Skeletal muscle tissue (tissue), 4 donors: Measurements from ENCODE around the gene KIF2C. TPM values are rescaled to one million over a fixed set of nuclear protein-coding genes. Genes with fewer than 3 reads are reported as not detected.
"Not testable (repeated sequence)": the region's sequence is repeated elsewhere in the genome, so short reads cannot be mapped to it uniquely, and the experiment has no call there.

Experiments
- H3K27ac ChIP-seq: one replicate; pipeline ENCODE4 v1.7.0; 2013; ENCODE audit warnings: mild to moderate bottlenecking, low read depth, low read length, inconsistent platforms
- H3K27me3 ChIP-seq, 3 donors: one replicate each; pipeline ENCODE4 v1.7.0; 2013; ENCODE audit warnings: low read length in 3 of 3; ENCODE audit not compliant: control insufficient read depth in 3 of 3, insufficient read depth in 3 of 3
- H3K36me3 ChIP-seq, 3 donors: one replicate each; pipeline ENCODE4 v1.7.0; 2013; ENCODE audit warnings: low read length in 3 of 3; ENCODE audit not compliant: control insufficient read depth in 3 of 3, insufficient read depth in 3 of 3
- H3K4me1 ChIP-seq, 3 donors: one replicate each; pipeline ENCODE4 v1.7.0; 2013; ENCODE audit warnings: low read length in 3 of 3, mild to moderate bottlenecking in 3 of 3; ENCODE audit not compliant: control insufficient read depth in 3 of 3, insufficient read depth in 3 of 3
- H3K4me3 ChIP-seq, 3 donors: one replicate each; pipeline ENCODE4 v1.7.0; 2013; ENCODE audit warnings: low read length in 3 of 3
- H3K9ac ChIP-seq, 3 donors: one replicate each; pipeline ENCODE4 v1.7.0; 2013; ENCODE audit warnings: low read length in 3 of 3, mild to moderate bottlenecking in 3 of 3, moderate library complexity in 2 of 3, low read depth in 1 of 3
- H3K9me3 ChIP-seq, 3 donors: one replicate each; pipeline ENCODE4 v1.7.0; 2013; ENCODE audit warnings: low read length in 3 of 3; ENCODE audit not compliant: control insufficient read depth in 3 of 3
- total RNA-seq: library from RNA; depleted of rRNA; stranded (reverse); fragments of >200 nt; gene quantifications from one replicate; pipeline ENCODE4 v1.2.3, GENCODE V29; 2014
- donor health status: Osteomylitis.

KIF2C gene
- total RNA-seq: 4.7 TPM

GRCh38 chr1:44739307-44740178 lies at the start of gene KIF2C:
KIF2C (plus strand) TSS chr1:44739837; CDS start chr1:44739933, 96 bp downstream.
- no peaks in the 10 kb centered on the region for H3K36me3 ChIP-seq
- H3K9me3 ChIP-seq: no peaks in the 10 kb centered on the region
- peak within 1 kb of the TSS; percentile 87 to 94 (median 91) for H3K4me3 ChIP-seq
- H3K27ac ChIP-seq: peak within 1 kb of the TSS; percentile 96
- peak within 1 kb of the TSS; percentile 89 to 95 (median 90) for H3K9ac ChIP-seq
- no peaks in the 10 kb centered on the region for H3K27me3 ChIP-seq
- H3K4me1 ChIP-seq: peaks cover 7 to 13% (median 10%) of the 10 kb centered on the region in 3 donors

DNA sequence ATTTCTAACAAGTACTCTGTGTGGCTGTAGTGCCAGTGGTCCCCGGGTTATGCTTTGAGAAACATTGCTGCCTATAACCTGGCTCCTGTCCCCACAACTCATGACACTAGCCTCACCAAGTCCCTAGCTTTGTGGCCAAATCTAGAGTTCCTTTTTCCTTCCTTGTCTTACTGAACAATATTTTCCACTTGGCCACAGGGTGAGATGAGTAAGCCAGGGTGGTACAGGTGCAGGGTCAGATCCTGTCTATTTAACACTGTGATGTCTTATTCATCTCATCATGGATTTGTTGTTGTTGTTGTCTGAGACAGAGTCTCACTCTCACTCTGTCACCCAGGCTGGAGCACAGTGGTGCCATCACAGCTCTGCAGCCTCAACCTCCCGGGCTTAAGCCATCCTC lies 46.5 kb upstream of the KIF2C start:
- Histone ChIP-seq H3K27ac (no peak overlapping the region), H3K9me3 (no peaks in the 10 kb centered on the region), H3K27me3 (no peaks in the 10 kb centered on the region), H3K36me3 (no peaks in the 10 kb centered on the region), H3K4me1 (no peaks in the 10 kb centered on the region), H3K9ac (no peak overlapping the region), H3K4me3 (no peak overlapping the region)

DNA sequence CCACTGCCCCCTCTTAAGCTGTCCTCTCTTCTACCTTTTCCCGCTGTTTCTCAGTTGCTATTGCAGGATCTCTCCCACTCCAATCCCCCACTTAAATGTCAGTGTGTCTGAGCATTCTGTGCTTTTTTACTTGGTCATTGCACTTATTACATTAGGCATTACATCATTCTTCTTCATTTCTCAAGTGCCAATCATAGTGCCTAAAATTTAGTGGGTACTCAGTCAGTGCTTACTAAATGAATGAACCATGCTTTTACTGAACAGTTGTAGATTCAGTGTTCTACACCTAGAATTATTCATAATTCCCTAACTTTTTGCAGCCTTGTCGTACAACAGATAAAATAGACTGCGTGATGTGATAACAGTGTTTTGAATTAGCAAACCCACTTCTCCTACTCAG lies 45.7 kb upstream of the KIF2C start:
- H3K9ac ChIP-seq: no peak overlapping the region
- H3K27me3 ChIP-seq: no peaks in the 10 kb centered on the region
- H3K4me3 ChIP-seq: no peak overlapping the region
- no peaks in the 10 kb centered on the region for H3K9me3 ChIP-seq
- H3K4me1 ChIP-seq: no peaks in the 10 kb centered on the region
- no peaks in the 10 kb centered on the region for H3K36me3 ChIP-seq
- no peak overlapping the region for H3K27ac ChIP-seq

DNA sequence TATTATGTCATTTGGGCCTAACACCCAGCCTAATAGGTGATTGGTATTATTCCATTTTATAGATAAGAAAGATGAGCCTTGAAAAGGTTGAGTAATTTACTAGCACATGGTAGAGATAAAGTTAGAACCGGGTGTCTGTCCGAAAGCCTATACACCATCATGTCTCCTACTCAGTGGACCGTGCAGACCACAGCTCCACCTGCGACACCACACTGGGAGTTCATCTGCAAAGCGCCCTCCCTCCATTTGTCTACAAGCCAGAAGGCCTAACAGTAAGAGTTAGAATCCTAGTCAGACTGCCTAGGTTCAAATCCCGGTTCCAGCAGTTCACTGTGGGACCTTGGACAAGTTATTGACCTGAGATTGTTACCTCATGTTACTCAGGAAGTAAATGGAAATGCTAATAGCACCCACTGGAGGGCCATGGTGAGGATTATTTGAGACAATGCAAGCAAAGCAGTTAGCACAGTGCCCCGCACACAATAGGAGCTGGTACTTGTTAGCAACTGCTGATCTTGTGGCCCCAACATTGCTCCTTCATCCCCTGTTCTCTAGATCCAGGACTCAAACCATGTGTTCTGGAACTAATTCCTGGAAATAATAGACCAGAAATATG lies 44.7 kb upstream of the KIF2C start:
- no peak overlapping the region for H3K27ac ChIP-seq
- H3K4me1 ChIP-seq: no peaks in the 10 kb centered on the region
- no peak overlapping the region for H3K9ac ChIP-seq
- H3K4me3 ChIP-seq: no peak overlapping the region
- H3K9me3 ChIP-seq: no peaks in the 10 kb centered on the region
- H3K27me3 ChIP-seq: no peaks in the 10 kb centered on the region
- no peaks in the 10 kb centered on the region for H3K36me3 ChIP-seq

GRCh38 chr1:44695671-44696070 lies 44.0 kb upstream of the KIF2C start:
- Histone ChIP-seq H3K36me3 (no peaks in the 10 kb centered on the region), H3K9me3 (no peaks in the 10 kb centered on the region), H3K4me3 (no peak overlapping the region), H3K4me1 (no peaks in the 10 kb centered on the region), H3K27me3 (no peaks in the 10 kb centered on the region), H3K9ac (no peak overlapping the region), H3K27ac (no peak overlapping the region)

DNA sequence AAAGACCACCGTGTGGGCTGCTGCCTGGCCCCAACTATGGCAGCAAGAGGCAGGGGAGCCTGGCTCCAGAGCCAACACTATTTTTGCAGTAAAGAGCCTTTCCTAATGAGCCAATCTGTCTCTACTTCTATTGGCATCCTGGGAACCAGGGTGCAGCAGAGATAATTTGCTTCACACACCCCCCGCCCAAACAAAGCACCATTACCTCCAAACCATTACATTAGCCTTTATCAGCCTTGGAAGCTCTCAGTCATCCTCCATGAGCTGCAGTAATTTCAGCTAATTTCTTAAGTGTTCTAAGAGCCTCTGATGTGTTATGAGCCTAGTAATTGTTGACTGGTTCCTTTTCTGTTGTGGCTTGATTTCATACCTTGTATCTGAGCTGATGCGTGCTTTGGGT lies 43.5 kb upstream of the KIF2C start:
- Histone ChIP-seq H3K9me3 (no peaks in the 10 kb centered on the region), H3K27ac (no peak overlapping the region), H3K4me1 (no peaks in the 10 kb centered on the region), H3K36me3 (no peaks in the 10 kb centered on the region), H3K9ac (no peak overlapping the region), H3K27me3 (no peaks in the 10 kb centered on the region), H3K4me3 (no peak overlapping the region)

GRCh38 chr1:44696789-44697345 lies 42.8 kb upstream of the KIF2C start:
- Histone ChIP-seq H3K9ac (no peak overlapping the region), H3K36me3 (no peaks in the 10 kb centered on the region), H3K4me1 (no peaks in the 10 kb centered on the region), H3K27me3 (no peaks in the 10 kb centered on the region), H3K9me3 (no peaks in the 10 kb centered on the region), H3K4me3 (no peak overlapping the region), H3K27ac (no peak overlapping the region)

GRCh38 chr1:44698138-44698537 lies 41.5 kb upstream of the KIF2C start:
- Histone ChIP-seq H3K9me3 (no peaks in the 10 kb centered on the region), H3K4me3 (no peak overlapping the region), H3K36me3 (no peaks in the 10 kb centered on the region), H3K4me1 (no peaks in the 10 kb centered on the region), H3K9ac (no peak overlapping the region), H3K27me3 (no peaks in the 10 kb centered on the region), H3K27ac (no peak overlapping the region)

DNA sequence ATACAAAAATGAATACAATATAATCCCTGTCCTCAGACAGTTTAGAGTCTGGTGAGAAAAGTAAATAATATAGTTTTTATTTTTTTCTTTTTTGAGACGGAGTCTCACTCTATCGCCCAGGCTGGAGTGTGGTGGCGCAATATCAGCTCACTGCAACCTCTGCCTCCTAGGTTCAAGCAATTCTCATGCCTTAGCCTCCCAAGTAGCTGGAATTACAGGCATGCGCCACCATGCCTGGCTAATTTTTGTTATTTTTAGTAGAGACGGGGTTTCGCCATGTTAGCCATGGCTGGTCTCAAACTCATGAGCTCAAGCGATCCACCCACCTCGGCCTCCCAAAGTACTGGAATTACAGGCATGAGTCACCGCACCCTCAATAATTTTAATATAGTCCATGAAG lies 40.3 kb upstream of the KIF2C start:
- not testable (repeated sequence) for H3K27ac ChIP-seq, H3K4me1 ChIP-seq, H3K4me3 ChIP-seq, H3K9ac ChIP-seq, H3K36me3 ChIP-seq, H3K9me3 ChIP-seq, H3K27me3 ChIP-seq

GRCh38 chr1:44700573-44700972 lies 39.1 kb upstream of the KIF2C start:
- H3K36me3 ChIP-seq: no peaks in the 10 kb centered on the region
- H3K4me3 ChIP-seq: no peak overlapping the region
- H3K27me3 ChIP-seq: no peaks in the 10 kb centered on the region
- H3K27ac ChIP-seq: no peak overlapping the region
- H3K9ac ChIP-seq: no peak overlapping the region
- no peaks in the 10 kb centered on the region for H3K9me3 ChIP-seq
- H3K4me1 ChIP-seq: no peaks in the 10 kb centered on the region
